Measurements from ENCODE around the gene ACSF3.

GRCh38 chr16:89089120-89089519, 4.5 kb upstream of the ACSF3 start:
- TF ChIP-seq CTCF (conservative IDR thresholded peaks at IDR 0.05; ENCODE audit: low read depth, low read length) = no peak
- TF ChIP-seq EZH2phosphoT487 (IDR thresholded peaks at IDR 0.05; ENCODE audit: borderline replicate concordance, low read length) = no peak
- TF ChIP-seq EZH2 (IDR thresholded peaks at IDR 0.05; ENCODE audit: low read length, unreplicated experiment) = no peak
